HCT116 (cell line): Measurements from ENCODE around the gene PKM. TPM values are rescaled to one million over a fixed set of nuclear protein-coding genes. Genes with fewer than 3 reads are reported as not detected.

ENCODE experiments used
- ATAC-seq: fragments of 200-7000 bp; cut with Tn5 transposase; 2 replicates; pipeline ENCODE4 v1.9.1; 2020; ENCODE audit warnings: mild to moderate bottlenecking, moderate library complexity
- BruUV-seq: library from RNA; stranded (reverse); fragments of 400-500 nt; replicated peaks from 2 replicates; lab custom pipeline; 2021; lab: Mats Ljungman, UMichigan
- CTCF ChIA-PET: fragments of 300-600 bp; sonication (Branson Sonifier 250); formaldehyde crosslinking; loops from one replicate; lab custom pipeline; 2021; ENCODE audit warnings: antibody characterized with exemption; lab: Charles Lee
- POLR2A ChIA-PET: fragments of 300-600, 350-600 bp; sonication (Branson Sonifier 250); formaldehyde crosslinking; loops from one replicate; lab custom pipeline; 2021; ENCODE audit warnings: antibody characterized with exemption; lab: Charles Lee
- RAD21 ChIA-PET, 2 experiments: fragments of 300-600 bp; sonication (Branson Sonifier 250); formaldehyde crosslinking; loops; one replicate each; lab custom pipeline; 2023; ENCODE audit warnings: low total read pairs in 2 of 2; ENCODE audit not compliant: uncharacterized antibody in 2 of 2, unreplicated experiment in 2 of 2, low non-redundant PET in 1 of 2; lab: Charles Lee
- DNase-seq: peaks from one replicate; pipeline ENCODE4 v3.0.0-alpha.2; 2010; ENCODE audit warnings: low read depth, low spot score
- H2AFZ ChIP-seq: fragments of 200-600 bp; shearing (Covaris generic), sonication (generic); 2 replicates; pipeline ENCODE4 v1.6.1; 2017; ENCODE audit warnings: low read depth, mixed run types, mixed read lengths, antibody characterized with exemption, low read length; ENCODE audit not compliant: poor library complexity, severe bottlenecking
- H3K27ac ChIP-seq: 2 replicates; pipeline ENCODE4 v1.5.1; 2012; ENCODE audit warnings: low read depth, low read length
- H3K27me3 ChIP-seq: fragments of 200-600 bp; sonication (generic); 2 replicates; pipeline ENCODE4 v1.6.1; 2016; ENCODE audit warnings: mixed run types, low read length, mixed read lengths; ENCODE audit not compliant: insufficient read depth
- H3K36me3 ChIP-seq, 2 experiments: fragments of 200-500 bp in 1 of 2; fragments of 200-600 bp in 1 of 2; sonication (Bioruptor generic) in 1 of 2; sonication (generic) in 1 of 2; 2 replicates each; pipeline versions ENCODE4 v1.5.1 to v1.6.1; 2014 to 2016; ENCODE audit warnings: low read length in 2 of 2, inconsistent platforms in 1 of 2, mixed read lengths in 1 of 2, mixed run types in 1 of 2; ENCODE audit not compliant: insufficient read depth in 2 of 2, control insufficient read depth in 1 of 2
- H3K4me1 ChIP-seq, 2 experiments: fragments of 200-600 bp in 1 of 2; sonication (generic) in 1 of 2; 2 replicates each; pipeline versions ENCODE4 v1.5.1 to v1.6.1; 2012 to 2017; ENCODE audit warnings: low read length in 2 of 2, inconsistent platforms in 1 of 2, mild to moderate bottlenecking in 1 of 2, mixed read lengths in 1 of 2, mixed run types in 1 of 2, moderate library complexity in 1 of 2; ENCODE audit not compliant: insufficient read depth in 2 of 2, control insufficient read depth in 1 of 2
- H3K4me2 ChIP-seq: fragments of 200-600 bp; sonication (generic); 2 replicates; pipeline ENCODE4 v1.6.1; 2017; ENCODE audit warnings: mixed run types, low read length, mixed read lengths
- H3K4me3 ChIP-seq, 2 experiments: fragments of 200-600 bp in 1 of 2; sonication (generic) in 1 of 2; replicated peaks in 1 of 2; 2 replicates each; pipeline ENCODE4 v1.5.1; 2011 to 2016; ENCODE audit warnings: low read length in 2 of 2, control low read depth in 1 of 2, low read depth in 1 of 2, mild to moderate bottlenecking in 1 of 2, mixed read lengths in 1 of 2, mixed run types in 1 of 2
- H3K79me2 ChIP-seq: fragments of 200-600 bp; sonication (generic); 2 replicates; pipeline ENCODE4 v1.6.1; 2017; ENCODE audit warnings: mild to moderate bottlenecking, mixed run types, low read length, moderate library complexity, mixed read lengths; ENCODE audit not compliant: insufficient read depth
- H3K9ac ChIP-seq: fragments of 200-600 bp; sonication (generic); 2 replicates; pipeline ENCODE4 v1.6.1; 2016; ENCODE audit warnings: low read length, mixed read lengths
- H3K9me2 ChIP-seq: fragments of 200-600 bp; sonication (generic), shearing (Covaris generic); 2 replicates; pipeline ENCODE4 v1.6.1; 2017; ENCODE audit warnings: mixed run types, mild to moderate bottlenecking, moderate library complexity; ENCODE audit not compliant: insufficient read depth
- H3K9me3 ChIP-seq, 2 experiments: fragments of 200-500 bp in 1 of 2; fragments of 200-600 bp in 1 of 2; sonication (Bioruptor generic) in 1 of 2; sonication (generic) in 1 of 2; 2 replicates each; pipeline ENCODE4 v1.6.1; 2014 to 2017; ENCODE audit warnings: low read length in 2 of 2, mixed read lengths in 2 of 2, inconsistent platforms in 1 of 2, low read depth in 1 of 2, mild to moderate bottlenecking in 1 of 2, mixed run types in 1 of 2, moderate library complexity in 1 of 2; ENCODE audit not compliant: control insufficient read depth in 1 of 2, insufficient read depth in 1 of 2
- H4K20me1 ChIP-seq: fragments of 200-600 bp; sonication (generic), shearing (Covaris generic); 2 replicates; pipeline ENCODE4 v1.6.1; 2017; ENCODE audit warnings: mixed run types, mild to moderate bottlenecking, moderate library complexity; ENCODE audit not compliant: insufficient read depth
- ATF3 ChIP-seq: IDR thresholded peaks from 2 replicates; pipeline ENCODE4 v1.6.1; 2012
- CBX3 ChIP-seq: IDR thresholded peaks from 2 replicates; pipeline ENCODE4 v1.6.1; 2012; ENCODE audit warnings: low read depth
- EGR1 ChIP-seq: IDR thresholded peaks from 2 replicates; pipeline ENCODE4 v1.6.1; 2012; ENCODE audit warnings: low read depth
- ELF1 ChIP-seq: IDR thresholded peaks from 2 replicates; pipeline ENCODE4 v1.6.1; 2012; ENCODE audit warnings: low read depth, borderline replicate concordance
- POLR2A ChIP-seq: IDR thresholded peaks from 2 replicates; pipeline ENCODE4 v1.7.0; 2011; ENCODE audit warnings: borderline replicate concordance; ENCODE audit not compliant: insufficient read depth, insufficient read length; ENCODE audit errors: extremely low read depth
- RAD21 ChIP-seq: IDR thresholded peaks from 2 replicates; pipeline ENCODE4 v1.6.1; 2012; ENCODE audit warnings: low read depth, mild to moderate bottlenecking
- SIN3A ChIP-seq: IDR thresholded peaks from 2 replicates; pipeline ENCODE4 v1.6.1; 2012; ENCODE audit warnings: low read depth
- SRF ChIP-seq: IDR thresholded peaks from 2 replicates; pipeline ENCODE4 v1.6.1; 2012; ENCODE audit warnings: low read depth
- ZFX ChIP-seq: fragments of 450-650 bp; IDR thresholded peaks from 2 replicates; pipeline ENCODE4 v1.6.1; 2017
- intact Hi-C: fragments of 100-400 bp; cut with micrococcal nuclease; formaldehyde crosslinking; loops from 2 replicates; pipeline ENCODE4 v1.10.0; 2022
- total RNA-seq: library from RNA; stranded (reverse); gene quantifications from one replicate; pipeline ENCODE4 v1.2.1, GENCODE V29; 2021; ENCODE audit not compliant: unreplicated experiment

Gene PKM
- total RNA-seq, 1 experiment from 2014 or later: 1,664 TPM

GRCh38 chr15:72199205-72199515 is 31.8 kb downstream of the PKM start:
- no peak overlapping the region for H3K4me3 ChIP-seq
- POLR2A ChIA-PET: interaction anchor here (1.6 kb wide), 1 partner anchor 39 kb away, joined by 4 read pairs; no protein-coding TSS in a partner anchor
- CTCF ChIA-PET: interaction anchor here (0.6 to 1.5 kb wide), 5 partner anchors 17 to 913 kb away, joined by 3 to 7 read pairs (median 3); no protein-coding TSS in a partner anchor
- DNase-seq (no peak), ATAC-seq (no peak)
- H4K20me1 ChIP-seq: peaks cover 21% of the 10 kb centered on the region; the same call in 1 of the 2 replicates
- H2AFZ ChIP-seq: no peak overlapping the region
- no peaks in the 10 kb centered on the region for H3K9me3 ChIP-seq
- no peaks in the 10 kb centered on the region for H3K27me3 ChIP-seq
- H3K36me3 ChIP-seq: peaks cover 36 to 48% of the 10 kb centered on the region in 2 experiments; a peak in 3 of 4 replicates
- RAD21 ChIA-PET: no interaction called here
- no peaks in the 10 kb centered on the region for H3K9me2 ChIP-seq
- intact Hi-C loops: loop anchor here (1.0 kb wide), 1 partner anchor 87 kb away; no protein-coding TSS in a partner anchor
- H3K27ac ChIP-seq: peak overlapping the region; percentile 9; the same call in 1 of the 2 replicates
- H3K9ac ChIP-seq: no peak overlapping the region
- H3K4me2 ChIP-seq: peak overlapping the region; percentile 68; the same call in 1 of the 2 replicates
- peaks cover 5 to 32% of the 10 kb centered on the region in 2 experiments; a peak in 3 of 4 replicates for H3K4me1 ChIP-seq
- peaks cover 20% of the 10 kb centered on the region; the same call in 1 of the 2 replicates for H3K79me2 ChIP-seq
- TSS peak; percentile 95 for BruUV-seq
- TF ChIP-seq POLR2A (no peak), CBX3 (no peak), ELF1 (no peak), ZFX (no peak), EGR1 (no peak), SRF (no peak), SIN3A (no peak), ATF3 (no peak), RAD21 (no peak)
